Right lobe of liver (tissue), 4 donors: Measurements from ENCODE around the gene SEMA3E.
"Not testable (repeated sequence)": the region's sequence is repeated elsewhere in the genome, so short reads cannot be mapped to it uniquely, and the experiment has no call there.

ENCODE experiments used
- POLR2A ChIP-seq: fragments of 450-650 bp; IDR thresholded peaks from one replicate; pipeline ENCODE4 v1.6.1; 2017; ENCODE audit warnings: antibody characterized with exemption, mild to moderate bottlenecking
- TF ChIP-seq, protein P1 (sequence below), 4 donors: fragments of 200-600 bp in 3 of 4; fragments of 450-650 bp in 1 of 4; IDR thresholded peaks; one replicate each; pipeline versions ENCODE4 v1.5.1 to v1.8.0; 2016 to 2022; ENCODE audit warnings: antibody characterized with exemption in 4 of 4, mild to moderate bottlenecking in 2 of 4
- donor health status: DM: no; HTN: no; CAD: no.
- donor health status: DM: no; HTN: no; CAD: no.
- donor health status: DM: no; HTN: yes; CAD: no.

DNA sequence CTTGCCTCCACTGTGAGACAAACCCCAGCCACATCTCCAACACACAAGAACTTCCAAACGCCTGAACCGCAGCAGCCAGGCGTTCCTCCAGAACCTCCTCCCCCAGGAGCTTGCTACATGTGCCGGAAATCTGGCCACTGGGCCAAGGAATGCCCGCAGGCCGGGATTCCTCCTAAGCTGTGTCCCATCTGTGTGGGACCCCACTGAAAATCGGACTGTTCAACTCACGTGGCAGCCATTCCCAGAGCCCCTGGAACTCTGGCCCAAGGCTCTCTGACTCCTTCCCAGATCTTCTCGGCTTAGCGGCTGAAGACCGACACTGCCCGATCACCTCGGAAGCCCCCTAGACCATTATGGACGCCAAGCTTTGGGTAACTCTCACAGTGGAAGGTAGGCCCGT is 187.1 kb downstream of the SEMA3E start:
- TF ChIP-seq, protein P1, sequence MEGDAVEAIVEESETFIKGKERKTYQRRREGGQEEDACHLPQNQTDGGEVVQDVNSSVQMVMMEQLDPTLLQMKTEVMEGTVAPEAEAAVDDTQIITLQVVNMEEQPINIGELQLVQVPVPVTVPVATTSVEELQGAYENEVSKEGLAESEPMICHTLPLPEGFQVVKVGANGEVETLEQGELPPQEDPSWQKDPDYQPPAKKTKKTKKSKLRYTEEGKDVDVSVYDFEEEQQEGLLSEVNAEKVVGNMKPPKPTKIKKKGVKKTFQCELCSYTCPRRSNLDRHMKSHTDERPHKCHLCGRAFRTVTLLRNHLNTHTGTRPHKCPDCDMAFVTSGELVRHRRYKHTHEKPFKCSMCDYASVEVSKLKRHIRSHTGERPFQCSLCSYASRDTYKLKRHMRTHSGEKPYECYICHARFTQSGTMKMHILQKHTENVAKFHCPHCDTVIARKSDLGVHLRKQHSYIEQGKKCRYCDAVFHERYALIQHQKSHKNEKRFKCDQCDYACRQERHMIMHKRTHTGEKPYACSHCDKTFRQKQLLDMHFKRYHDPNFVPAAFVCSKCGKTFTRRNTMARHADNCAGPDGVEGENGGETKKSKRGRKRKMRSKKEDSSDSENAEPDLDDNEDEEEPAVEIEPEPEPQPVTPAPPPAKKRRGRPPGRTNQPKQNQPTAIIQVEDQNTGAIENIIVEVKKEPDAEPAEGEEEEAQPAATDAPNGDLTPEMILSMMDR (IDR thresholded peaks at IDR 0.05), result not testable (repeated sequence)
- TF ChIP-seq POLR2A, result not testable (repeated sequence)
